Activated CD4-positive, CD25-positive, alpha-beta regulatory T cell (primary cell): ENCODE results near the gene EXOSC6.
"Not testable (repeated sequence)": the region's sequence is repeated elsewhere in the genome, so short reads cannot be mapped to it uniquely, and the experiment has no call there.

Experiments used
- DNase-seq, 4 experiments: peaks; one replicate each; lab custom pipeline; 2025; lab: John Stamatoyannopoulos, UW

The EXOSC6 gene

DNA sequence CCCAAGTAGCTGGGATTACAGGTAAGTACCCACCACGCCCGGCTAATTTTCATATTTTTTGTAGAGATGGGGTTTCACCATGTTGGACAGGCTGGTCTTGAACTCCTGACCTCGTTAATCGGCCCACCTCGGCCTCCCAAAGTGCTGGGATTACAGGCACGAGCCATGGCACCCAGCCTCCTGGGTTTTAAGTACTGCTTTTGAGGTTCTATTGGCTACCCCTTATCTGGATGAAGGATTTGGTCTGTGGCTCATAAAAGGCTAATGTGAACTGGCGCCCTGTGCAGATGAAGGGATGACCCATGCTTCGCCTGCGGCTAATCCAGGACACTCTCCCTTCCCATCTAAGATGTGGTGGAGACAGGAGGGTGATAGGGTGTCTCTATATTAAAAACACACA, 52.6 kb downstream of the EXOSC6 start:
- not testable (repeated sequence) for DNase-seq

DNA sequence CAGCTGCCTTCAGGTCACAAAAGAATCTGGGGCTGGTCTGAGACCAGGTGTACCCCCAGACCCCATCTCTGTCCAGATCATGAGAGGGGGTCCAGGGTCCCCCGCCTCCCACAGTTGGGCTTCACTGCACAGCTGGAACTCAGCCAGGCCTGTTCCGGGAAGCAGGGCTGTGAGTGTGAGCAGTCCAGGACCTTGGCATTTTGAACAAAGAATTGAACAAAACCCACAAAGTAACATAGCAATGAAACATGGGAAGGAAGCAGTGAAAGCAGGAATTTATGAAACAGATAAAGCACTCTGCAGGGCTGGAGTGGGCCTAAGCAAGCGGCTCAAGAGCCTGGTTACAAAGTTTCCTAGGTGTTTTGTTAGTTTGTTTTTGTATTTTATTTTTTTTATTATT, 53.1 kb downstream of the EXOSC6 start:
- not testable (repeated sequence) for DNase-seq

- not testable (repeated sequence) for DNase-seq
These were observed 53.5 kb downstream of the EXOSC6 start for GRCh38 chr16:70198230-70198629.

GRCh38 chr16:70197611-70198010, 54.1 kb downstream of the EXOSC6 start:
- not testable (repeated sequence) for DNase-seq
